ENCODE data around the gene TCF12.
"Not testable (repeated sequence)": the region's sequence is repeated elsewhere in the genome, so short reads cannot be mapped to it uniquely, and the experiment has no call there.

Gene TCF12

DNA sequence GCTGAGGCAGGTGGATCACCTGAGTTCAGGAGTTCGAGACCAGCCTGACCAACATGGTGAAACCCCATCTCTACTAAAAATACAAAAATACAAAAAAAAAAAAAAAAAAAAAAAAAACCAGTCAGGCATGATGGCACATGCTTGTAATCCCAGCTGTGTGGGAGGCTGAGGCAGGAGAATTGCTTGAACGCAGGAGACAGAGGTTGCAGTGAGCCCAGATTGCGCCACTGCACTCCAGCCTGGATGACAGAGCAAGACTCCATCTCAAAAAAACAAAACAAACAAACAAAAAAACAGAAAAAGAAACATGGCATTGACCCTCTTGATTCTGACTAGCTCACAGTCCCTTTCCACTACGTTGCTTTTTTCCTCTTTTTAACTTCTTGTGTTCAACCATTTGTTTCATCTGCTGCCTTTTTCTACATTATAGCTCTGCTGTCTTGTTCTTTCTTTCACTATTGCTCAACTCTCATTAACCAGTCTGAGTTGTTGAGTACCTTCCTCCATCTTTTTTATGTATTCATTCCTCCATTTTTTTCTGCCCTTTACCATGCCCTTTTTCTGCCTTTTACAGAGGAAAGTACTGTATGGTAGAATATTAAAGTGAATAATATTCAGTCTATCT lies 179.6 kb downstream of the TCF12 start:
- not testable (repeated sequence) for DNase-seq

- DNase-seq, result no peak
Observed at GRCh38 chr15:57098896-57099295, 180.5 kb downstream of the TCF12 start.

- no peak for DNase-seq
Observed at GRCh38 chr15:57100136-57100539, 181.7 kb downstream of the TCF12 start.

GRCh38 chr15:57102858-57103257 lies 184.4 kb downstream of the TCF12 start:
- no peak for DNase-seq

GRCh38 chr15:57108296-57108695 lies 189.9 kb downstream of the TCF12 start:
- no peak for DNase-seq

DNA sequence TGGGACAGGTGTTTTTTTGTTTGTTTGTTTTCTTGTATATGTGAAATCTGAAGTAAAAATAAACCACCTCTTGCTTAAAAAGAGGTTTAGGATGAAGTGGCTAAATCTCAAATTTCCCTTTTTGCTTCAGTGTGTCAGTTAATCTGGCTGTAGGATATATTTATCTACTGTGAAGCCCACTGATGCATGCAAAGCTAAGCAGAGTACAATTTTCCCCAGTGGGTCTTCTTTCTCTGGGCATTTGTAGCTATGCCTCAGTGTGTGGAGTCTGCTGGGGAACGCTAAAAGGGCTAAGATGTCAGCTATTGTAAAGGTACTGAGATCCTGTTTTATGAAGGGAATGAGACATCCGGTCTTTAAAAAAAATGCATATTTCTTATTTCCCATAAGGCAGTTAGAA lies 190.6 kb downstream of the TCF12 start:
- DNase-seq, result no peak

DNA sequence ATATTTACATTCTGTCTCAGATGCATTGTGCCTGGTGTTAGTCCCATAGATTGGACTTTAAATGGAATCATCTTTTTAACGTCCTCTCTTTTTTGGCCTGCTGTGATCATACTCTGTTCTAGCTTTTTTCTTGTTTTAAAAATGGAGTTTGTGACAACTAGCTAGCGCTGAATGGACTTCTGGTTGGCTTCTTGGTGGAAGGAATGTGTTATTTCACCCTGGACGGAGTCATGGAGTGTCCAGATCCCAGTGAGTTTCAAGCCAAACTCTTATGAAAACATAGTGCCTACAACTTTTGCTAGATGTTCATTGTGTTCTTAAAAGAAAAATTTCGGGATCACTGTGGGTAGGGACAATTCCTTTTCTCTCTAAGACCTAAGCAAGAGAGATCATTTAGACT lies 192.6 kb downstream of the TCF12 start:
- no peak for DNase-seq

DNA sequence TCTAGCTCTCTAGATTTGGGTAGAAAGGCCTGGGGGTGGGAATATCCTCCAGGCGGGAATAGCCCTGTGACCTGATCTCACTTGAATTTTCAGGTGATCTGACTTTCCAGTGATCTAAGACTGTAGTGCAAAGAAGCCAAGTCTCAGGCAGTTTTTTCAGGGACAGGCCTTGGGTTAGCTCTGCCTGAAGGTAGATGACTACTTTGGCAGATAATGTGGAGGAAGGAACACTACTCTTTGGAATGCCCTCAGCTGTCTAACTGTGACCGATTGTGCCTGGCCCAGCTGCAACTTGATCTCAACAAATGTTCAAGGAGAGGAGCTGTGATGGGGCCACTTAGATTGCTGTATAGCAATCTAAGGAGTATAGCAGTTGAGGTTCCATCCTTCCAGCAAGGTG lies 193.7 kb downstream of the TCF12 start:
- no peak for DNase-seq

DNA sequence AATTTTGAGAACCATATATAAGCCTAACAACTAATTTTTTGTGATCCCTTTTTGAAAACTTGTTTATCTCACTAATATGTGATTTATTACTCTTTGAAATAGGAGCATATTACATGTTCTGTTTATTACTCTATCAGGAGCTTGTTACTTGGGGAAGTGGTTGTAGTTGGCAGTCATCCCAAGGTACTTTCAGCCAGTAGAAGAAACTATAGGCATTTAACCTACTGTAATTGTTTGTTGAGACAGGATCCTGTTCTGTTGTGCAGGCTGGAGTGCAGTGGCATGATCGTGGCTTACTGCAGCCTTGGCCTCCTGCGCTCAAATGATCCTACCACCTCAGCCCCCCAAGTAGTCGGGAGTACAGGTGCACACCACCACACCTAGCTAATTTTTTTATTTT lies 195.6 kb downstream of the TCF12 start:
- no peak for DNase-seq

DNA sequence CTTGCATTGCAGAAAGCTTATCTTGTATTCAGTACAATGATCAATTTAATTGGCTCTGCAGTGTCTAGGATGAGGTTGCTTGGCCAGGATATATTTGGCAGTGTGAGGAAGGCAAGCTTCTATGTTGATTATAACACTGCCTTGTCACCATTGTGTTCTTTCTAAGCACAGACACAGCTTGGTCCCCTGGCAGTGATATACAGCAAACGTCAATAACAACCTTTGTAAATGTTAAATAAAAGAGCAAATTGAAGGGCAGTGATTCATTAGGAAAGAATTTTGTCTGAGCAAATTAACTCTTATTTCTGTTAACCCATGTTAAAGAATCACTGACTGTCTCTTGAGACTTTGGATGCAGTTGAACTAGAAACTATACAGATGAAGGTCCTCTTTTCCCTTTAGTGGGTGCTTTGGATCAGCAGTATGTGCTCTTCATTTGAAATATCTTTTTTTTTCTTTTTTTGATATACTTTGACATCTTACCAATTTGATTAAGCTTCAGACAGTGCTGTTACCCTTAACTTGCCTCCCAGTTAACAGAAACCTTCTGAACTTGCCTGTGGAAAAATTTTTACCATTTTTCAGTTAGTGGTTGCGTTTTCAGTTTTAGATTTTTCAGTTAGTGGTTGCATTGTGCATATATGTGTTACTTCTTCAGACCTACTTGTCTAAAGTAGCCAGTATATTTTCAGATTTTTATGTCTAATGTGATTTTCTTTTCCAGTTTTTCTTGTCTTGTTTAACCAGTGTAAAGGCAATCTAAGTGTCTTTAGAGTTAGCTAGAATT lies 199.8 kb downstream of the TCF12 start:
- no peak for DNase-seq

- DNase-seq, result no peak
Observed at GRCh38 chr15:57122080-57122840, 203.8 kb downstream of the TCF12 start.

GRCh38 chr15:57124036-57124435 lies 205.6 kb downstream of the TCF12 start:
- DNase-seq, result no peak

DNA sequence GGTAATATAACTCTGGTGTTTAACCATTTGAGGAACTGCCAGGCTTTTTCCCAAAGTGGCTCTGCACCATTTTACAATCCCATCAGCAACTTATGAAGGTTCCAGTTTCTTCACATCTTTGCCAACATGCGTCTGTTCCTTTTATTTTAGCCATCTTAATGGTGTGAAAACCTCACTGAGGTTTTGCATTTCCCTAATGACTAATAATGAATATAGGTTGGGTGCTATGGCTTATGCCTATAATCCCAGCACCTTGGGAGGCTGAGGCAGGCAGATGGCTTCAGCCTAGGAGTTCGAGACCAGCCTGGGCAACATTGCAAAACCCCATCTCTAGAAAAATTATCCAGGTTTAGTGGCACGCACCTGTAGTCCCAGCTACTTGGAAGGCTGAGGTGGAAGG lies 210.6 kb downstream of the TCF12 start:
- no peak for DNase-seq

DNA sequence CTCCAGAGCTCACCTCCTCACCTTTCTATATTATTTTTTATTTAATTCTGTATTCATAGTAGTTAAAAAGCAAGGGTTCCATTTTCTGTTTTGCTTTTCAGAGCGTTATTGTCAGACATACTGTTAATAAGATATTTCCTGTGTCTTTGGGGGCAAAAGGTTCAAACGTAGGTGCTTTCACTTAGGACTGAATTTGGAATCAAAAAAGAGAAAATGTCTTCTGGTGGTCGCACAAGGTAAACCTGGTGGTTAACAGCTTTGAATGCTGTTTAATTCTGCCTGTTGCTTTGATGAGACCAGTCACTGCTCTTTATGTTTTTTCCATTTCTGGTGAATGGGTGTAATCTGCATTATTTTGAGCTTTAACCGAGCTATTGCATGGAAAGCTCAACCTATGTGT lies 212.5 kb downstream of the TCF12 start:
- no peak for DNase-seq

GRCh38 chr15:57133127-57133968 lies 214.9 kb downstream of the TCF12 start:
- DNase-seq, result peak; percentile 5

GRCh38 chr15:57134071-57134605 lies 215.7 kb downstream of the TCF12 start:
- DNase-seq, result no peak

GRCh38 chr15:57134851-57135250 lies 216.4 kb downstream of the TCF12 start:
- no peak for DNase-seq

GRCh38 chr15:57135800-57136199 lies 217.4 kb downstream of the TCF12 start:
- DNase-seq, result no peak

GRCh38 chr15:57138349-57138788 lies 219.9 kb downstream of the TCF12 start:
- peak; percentile 5 for DNase-seq

DNA sequence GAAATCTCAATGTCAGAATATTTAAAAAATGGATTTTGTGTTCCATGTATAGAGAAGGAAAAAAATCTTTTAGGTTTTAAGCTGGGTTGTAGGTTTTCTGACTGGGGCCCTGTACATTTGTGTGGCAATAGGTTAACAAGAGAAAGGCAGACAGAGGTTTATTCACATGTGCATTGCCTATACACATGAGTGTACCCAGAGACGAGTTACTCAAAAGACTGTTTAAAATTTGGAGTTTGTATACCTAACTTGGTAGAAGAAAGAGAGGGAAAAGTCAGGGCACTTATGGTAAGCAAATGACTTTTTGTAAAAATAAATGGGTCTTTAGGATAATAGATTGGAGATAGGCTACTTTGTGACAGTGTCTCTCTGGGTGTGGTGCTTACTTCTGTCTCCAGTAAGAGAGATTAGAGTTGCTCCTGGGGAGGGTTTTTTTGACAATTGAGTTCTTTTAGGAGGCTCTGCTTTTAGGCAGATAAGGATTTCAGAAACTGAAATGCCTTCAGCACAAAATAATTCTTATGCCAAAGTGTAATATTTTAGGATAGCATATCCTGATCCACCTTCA lies 225.2 kb downstream of the TCF12 start:
- no peak for DNase-seq

GRCh38 chr15:57144448-57144847 lies 226.0 kb downstream of the TCF12 start:
- DNase-seq, result no peak

GRCh38 chr15:57146506-57147201 lies 228.2 kb downstream of the TCF12 start:
- DNase-seq, result no peak
